Ramos (cell line): ENCODE results near the gene PSPH.
"Not testable (repeated sequence)": the region's sequence is repeated elsewhere in the genome, so short reads cannot be mapped to it uniquely, and the experiment has no call there.

Experiments
- in situ Hi-C: fragments of 300-500 bp; cut with MboI; formaldehyde crosslinking; loops from one replicate; pipeline ENCODE4 v1.14.3; 2022; ENCODE audit warnings: low sequenced_read_pairs; ENCODE audit not compliant: unreplicated experiment

Gene PSPH

DNA sequence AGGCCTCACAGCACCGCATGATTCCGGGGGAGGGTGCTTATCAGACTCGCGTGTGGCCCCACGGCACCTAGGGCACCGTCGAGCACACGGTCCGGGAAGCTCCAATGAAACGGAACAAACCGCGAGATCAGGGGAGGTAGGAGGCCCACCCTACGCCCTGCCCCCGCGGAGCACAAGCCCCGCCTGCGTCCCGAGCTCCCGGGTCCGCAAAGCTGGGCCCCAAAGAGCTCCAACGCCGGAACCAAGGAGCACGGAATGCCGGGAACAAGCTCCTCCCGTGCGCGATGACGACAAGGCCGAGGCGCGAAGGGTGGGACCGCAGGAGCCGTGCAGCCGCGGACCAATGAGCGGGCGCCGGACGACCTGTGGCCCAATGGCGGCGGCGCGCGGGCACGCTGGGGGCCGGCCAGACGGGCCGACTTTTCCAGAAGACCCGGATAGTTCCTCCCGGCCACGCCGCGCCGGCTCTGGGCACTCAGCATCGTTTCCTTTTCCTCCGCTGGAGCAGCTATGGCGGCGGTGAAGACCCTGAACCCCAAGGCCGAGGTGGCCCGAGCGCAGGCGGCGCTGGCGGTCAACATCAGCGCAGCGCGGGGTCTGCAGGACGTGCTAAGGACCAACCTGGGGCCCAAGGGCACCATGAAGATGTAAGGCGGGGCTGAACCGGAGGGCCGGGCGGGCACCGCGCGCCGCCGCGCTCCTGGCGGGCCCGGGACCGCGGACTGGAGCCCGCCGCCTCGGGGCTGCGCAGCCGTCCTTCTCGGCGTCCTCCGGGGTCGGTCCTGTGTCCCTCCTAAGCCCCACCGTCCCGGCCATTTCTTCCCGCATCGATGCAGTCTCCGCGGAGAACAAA lies at the start of gene PSPH, which contains the start of gene CCT6A:
Gene PSPH (minus strand): TSS at position 106 of the 853 bp plus-strand sequence. CDS start 30,232 bp downstream, outside the sequence.
Gene CCT6A (plus strand): TSS at position 427 of the 853 bp plus-strand sequence. CDS start 84 bp downstream, at position 511.
- in situ Hi-C loops = no loop called here

GRCh38 chr7:56099653-56100052 lies 48.4 kb upstream of the PSPH start:
- in situ Hi-C loops = no loop called here

DNA sequence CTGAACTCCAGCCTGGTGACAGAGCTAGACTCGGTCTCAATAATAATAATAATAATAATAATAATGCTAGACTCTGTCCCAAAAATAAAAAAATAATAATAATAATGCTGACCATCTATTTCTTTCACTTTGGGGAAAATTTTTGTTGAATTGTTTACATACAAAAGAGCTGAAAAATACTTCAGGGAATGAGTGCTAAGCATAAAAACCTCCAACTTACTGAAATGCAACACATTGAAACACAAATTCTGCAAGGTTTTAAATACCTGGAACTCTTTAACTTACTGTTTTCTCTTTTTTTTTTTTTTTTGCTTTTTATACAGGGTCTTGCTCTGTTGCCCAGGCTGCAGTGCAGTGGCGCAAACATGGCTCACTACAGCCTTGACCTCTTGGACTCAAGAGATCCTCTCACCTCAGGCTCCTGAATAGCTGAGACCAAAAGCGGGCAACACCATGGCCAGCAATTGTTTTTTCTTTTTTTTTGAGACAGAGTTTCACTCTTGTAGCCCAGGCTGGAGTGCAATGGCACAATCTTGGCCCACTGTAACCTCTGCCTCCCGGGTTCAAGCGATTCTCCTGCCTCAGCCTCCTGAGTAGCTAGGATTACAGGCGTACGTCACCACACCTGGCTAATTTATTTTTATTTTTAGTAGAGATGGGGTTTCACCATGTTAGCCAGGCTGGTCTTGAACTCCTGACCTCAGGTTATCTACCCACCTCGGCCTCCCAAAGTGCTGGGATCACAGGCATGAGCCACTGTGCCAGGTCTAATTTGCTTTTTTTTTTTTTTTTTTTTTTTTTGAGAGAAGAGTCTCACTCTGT lies 47.2 kb upstream of the PSPH start:
- in situ Hi-C loops = not testable (repeated sequence)

DNA sequence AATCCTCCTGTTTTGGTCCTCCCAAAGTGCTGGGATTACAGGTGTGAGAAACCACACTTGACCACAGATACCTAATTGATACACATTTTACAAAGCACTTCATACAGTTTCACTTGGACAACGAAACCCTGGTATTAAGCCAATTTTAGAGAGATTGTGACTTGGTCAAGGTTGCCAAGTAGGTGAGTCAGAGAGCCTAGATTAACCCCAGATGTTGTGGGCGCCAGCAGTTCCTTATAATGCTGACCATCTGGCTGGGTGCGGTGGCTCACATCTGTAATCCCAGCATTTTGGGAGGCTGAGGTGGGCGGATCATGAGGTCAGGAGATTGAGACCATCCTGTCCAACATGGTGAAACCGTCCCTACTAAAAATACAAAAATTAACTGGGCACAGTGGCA lies 46.5 kb upstream of the PSPH start:
- in situ Hi-C loops = no loop called here

GRCh38 chr7:56092789-56093531 lies 41.7 kb upstream of the PSPH start, which contains the start of gene PHKG1:
TSS of gene PHKG1 (minus strand) at chr7:56092952. CDS start at chr7:56088941, 4,011 bp downstream.
- in situ Hi-C loops = no loop called here

- in situ Hi-C loops = not testable (repeated sequence)
These were observed 41.1 kb upstream of the PSPH start for GRCh38 chr7:56092388-56092787.

- in situ Hi-C loops = no loop called here
These were observed 40.3 kb upstream of the PSPH start for GRCh38 chr7:56091591-56091990.

DNA sequence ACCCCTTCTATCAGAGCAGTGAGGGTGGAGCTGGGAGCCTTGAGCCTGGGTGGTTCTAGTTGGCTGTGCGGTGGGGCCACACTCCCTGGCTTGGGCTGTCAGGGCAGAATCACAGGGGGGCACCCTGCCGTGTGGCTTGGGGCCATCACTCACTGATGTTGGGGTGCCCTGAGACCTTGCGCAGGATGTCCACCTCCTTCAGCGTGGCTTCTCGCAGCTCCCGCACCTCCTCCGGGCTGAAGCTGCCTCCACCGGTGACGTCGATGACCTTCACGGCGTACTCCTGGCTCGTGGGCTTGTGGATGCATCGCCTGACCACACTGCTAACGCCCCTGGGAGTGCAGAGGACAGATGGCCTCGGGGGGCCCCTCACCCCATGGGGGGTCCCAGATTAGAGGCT lies 36.2 kb upstream of the PSPH start:
- in situ Hi-C loops = no loop called here

DNA sequence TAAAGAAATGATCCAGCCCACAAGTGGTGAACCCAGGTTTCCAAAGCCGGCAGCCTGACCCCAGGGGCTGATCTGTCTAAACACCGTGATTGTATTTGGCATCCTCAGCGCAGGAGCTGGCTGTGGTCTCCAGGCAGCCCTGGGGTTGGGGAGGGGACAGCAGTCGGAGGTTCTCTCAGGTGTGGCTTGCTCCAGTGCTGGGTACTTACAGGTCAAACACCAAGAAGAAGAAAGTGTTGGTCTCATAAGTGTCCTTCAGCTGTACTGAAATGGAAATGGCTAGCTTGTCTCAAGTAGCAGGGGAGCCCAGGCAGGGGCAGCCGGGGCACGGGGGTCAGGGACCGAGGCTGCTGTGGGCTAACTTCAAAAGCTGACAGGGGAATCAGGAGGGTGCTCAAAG lies 35.5 kb upstream of the PSPH start:
- in situ Hi-C loops = no loop called here

DNA sequence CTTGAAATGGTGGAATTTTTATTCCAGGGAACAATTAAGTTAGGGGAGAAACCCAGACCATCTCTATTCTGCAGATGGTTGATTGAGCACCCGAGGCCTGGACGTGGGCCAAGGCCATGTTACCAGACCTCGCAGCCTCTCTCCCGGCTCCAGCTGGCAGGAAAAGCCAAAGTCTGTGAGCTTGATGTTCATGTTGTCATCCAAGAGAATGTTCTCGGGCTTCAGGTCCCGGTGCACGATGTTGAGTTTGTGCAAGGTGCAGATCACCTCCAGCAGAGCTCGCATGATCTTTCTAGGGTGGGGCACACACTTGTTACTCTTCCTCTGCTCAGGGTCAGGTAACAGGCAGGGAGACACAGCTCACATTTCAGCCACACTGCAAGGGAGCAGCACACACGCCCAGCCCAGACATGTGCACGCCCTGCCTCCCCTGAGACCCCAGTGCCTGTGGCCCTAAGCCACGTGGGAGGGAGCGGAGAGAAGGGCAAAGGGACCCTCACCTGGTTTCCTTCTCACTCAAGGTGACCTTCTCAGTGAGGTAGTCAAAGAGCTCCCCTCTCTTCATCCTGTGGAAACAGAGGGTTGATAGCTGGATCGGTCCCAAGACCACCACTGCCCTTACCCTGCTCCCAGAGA lies 32.0 kb upstream of the PSPH start:
- in situ Hi-C loops = no loop called here

DNA sequence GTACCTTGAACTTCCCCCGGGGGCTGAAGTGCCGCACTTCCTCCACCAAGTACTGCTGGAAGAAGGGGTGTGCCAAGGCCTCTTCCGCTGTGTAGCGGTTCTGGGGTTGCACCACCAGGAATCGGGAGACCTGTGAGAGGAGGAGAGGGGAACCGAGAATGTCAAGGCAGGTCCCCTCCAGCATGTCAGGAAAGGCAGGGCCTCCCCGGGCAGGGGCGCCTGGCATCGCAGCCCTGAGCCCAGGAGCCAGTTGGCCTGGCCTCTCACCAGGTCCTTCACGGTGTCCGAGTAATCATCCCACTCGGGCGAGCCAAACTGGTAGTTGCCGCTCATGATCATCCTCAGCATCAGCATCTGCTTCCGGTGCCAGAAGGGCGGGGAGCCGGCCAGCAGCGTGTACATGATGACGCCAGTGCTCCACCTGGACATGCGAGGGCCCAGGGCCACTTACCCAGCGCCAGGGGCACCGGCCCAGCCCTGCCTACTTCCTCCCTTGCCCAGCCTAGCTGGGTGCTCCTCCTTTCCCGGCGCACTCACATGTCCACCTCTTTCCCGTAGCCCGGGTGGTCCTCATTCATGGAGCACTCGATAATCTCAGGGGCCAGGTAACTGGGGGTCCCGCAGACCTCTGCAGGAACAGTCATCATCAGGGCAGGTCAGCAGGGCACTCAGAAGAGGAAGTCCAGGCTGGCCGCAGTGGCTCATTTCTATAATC lies 30.5 kb upstream of the PSPH start:
- in situ Hi-C loops = no loop called here

DNA sequence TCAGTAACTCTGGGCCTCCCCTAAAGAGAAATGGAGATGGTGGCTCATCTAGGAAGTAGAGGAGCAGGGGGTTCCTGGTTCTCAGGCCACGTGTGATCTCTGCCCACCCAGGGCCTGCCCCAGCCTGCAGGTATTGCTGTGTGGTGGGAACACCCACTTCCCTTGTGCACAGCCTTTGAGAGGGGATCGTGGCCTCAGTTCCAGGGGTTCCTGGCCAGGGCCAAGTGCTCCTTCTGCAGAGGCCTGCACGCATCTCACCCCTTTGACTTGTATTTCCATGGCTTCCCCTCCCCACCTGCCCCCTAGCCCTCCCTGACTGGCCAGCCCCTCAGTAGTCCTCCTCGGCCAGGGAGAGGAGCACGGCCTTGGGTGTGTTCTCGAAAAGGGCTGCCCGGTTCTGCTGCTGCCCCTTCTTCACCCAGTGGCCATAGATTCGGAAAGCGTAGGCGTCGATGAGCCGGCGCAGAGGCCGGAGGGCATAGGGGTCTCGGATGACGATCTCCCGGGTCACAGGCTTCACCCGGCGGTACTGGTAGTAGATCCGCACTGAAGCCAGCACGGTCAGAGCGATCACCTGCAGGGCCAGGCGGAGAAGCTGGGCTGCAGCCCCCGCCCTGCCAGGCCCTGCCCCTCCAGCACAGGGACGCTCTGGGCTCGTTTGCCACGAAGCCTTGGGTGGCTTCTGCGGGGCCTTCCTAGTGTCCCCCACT lies 29.6 kb upstream of the PSPH start:
- in situ Hi-C loops = not testable (repeated sequence)

GRCh38 chr7:56079450-56080185 lies 28.4 kb upstream of the PSPH start:
- in situ Hi-C loops = loop anchor here (10.0 kb wide), 1 partner anchor 435 kb away; no protein-coding TSS in a partner anchor

DNA sequence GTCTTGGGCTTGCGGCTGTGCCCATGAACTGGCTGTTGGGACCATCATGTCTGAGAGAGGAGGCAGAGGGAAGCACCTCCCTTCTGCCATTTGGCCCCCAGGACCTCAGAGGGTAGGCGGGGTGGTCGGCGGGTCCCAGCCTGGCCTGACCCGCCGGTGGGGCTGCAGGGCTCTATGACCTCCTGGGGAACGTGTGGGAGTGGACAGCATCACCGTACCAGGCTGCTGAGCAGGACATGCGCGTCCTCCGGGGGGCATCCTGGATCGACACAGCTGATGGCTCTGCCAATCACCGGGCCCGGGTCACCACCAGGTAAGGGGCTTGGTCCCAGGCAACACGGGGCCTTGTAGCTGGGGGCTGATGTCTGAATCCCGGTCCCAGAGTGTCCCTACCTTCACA lies 27.0 kb upstream of the PSPH start:
- in situ Hi-C loops = loop anchor here (10.0 kb wide), 1 partner anchor 433 kb away; no protein-coding TSS in a partner anchor

GRCh38 chr7:56077681-56078080 lies 26.4 kb upstream of the PSPH start:
- in situ Hi-C loops = loop anchor here (10.0 kb wide), 1 partner anchor 433 kb away; no protein-coding TSS in a partner anchor

GRCh38 chr7:56074371-56074791 lies 23.1 kb upstream of the PSPH start:
- in situ Hi-C loops = loop anchor here (5.0 to 10.0 kb wide), 2 partner anchors 67 to 430 kb away; no protein-coding TSS in a partner anchor

- in situ Hi-C loops = not testable (repeated sequence)
These were observed 15.1 kb upstream of the PSPH start for GRCh38 chr7:56066376-56066775.
